GM12801 (cell line): ENCODE measurements around the gene NUP93.

ENCODE experiments used
- TF ChIP-seq, protein P1 (sequence below): IDR thresholded peaks from one replicate; pipeline ENCODE4 v1.5.1; 2011; ENCODE audit warnings: control low read depth; ENCODE audit not compliant: insufficient read length; ENCODE audit errors: extremely low read depth

NUP93 gene

DNA sequence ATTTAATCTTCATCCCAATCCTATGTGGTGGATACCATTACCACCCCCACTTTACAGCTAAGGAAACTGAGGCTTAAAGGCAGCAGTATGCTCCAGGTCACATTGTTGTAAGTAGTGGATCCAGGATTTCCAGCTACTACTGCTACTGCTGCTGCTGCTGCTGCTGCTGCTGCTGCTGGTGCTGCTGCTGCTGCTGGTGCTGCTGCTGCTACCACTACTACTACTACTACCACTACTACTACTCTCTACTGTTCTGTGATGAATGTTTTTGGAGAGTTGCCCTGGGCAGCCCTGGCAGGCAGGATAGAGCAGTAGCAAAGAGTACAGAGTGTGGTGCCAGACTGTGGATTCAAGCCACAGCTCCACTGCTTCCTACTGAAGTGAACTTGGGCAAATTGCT lies 85.8 kb downstream of the NUP93 start:
- TF ChIP-seq, protein P1, sequence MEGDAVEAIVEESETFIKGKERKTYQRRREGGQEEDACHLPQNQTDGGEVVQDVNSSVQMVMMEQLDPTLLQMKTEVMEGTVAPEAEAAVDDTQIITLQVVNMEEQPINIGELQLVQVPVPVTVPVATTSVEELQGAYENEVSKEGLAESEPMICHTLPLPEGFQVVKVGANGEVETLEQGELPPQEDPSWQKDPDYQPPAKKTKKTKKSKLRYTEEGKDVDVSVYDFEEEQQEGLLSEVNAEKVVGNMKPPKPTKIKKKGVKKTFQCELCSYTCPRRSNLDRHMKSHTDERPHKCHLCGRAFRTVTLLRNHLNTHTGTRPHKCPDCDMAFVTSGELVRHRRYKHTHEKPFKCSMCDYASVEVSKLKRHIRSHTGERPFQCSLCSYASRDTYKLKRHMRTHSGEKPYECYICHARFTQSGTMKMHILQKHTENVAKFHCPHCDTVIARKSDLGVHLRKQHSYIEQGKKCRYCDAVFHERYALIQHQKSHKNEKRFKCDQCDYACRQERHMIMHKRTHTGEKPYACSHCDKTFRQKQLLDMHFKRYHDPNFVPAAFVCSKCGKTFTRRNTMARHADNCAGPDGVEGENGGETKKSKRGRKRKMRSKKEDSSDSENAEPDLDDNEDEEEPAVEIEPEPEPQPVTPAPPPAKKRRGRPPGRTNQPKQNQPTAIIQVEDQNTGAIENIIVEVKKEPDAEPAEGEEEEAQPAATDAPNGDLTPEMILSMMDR = no peak

DNA sequence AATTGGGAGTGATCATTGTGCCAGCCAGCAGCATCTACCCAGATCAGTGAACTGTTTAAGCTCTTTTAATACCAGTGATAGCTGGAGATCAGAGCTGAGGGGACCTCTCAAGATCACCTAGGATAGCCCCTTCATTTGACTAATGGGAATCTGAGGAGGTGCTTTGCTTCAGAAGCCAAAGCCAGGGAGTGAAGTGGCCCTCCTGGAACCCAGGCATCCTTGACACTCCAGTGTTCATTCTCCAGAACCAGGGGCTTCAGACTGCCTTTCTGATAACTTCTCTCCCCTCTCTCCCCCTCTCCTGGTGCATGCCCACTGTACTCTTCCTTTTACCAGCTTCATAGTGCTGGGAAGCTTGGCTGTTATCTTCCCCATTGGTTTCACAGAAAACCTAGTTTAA lies 87.1 kb downstream of the NUP93 start:
- TF ChIP-seq, protein P1 = no peak

DNA sequence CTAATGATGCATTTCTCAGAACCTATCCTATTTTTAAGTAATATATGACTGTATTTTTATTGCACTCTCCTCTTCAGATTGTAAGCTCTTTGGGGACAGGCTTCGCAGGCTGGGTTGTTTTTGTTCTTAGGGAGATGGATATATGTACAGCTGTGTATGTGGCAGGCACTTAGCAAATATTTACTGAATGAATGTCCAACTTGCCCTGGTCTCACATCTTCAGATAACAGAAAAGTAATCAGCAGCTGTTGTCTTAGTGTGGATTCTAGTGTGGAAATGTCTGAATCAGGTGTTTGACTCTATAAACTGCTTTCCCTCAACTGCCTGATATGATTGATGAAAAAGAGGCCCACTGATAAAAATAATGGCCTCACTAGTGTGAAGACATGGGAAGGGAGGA lies 88.0 kb downstream of the NUP93 start:
- TF ChIP-seq, protein P1 = no peak

DNA sequence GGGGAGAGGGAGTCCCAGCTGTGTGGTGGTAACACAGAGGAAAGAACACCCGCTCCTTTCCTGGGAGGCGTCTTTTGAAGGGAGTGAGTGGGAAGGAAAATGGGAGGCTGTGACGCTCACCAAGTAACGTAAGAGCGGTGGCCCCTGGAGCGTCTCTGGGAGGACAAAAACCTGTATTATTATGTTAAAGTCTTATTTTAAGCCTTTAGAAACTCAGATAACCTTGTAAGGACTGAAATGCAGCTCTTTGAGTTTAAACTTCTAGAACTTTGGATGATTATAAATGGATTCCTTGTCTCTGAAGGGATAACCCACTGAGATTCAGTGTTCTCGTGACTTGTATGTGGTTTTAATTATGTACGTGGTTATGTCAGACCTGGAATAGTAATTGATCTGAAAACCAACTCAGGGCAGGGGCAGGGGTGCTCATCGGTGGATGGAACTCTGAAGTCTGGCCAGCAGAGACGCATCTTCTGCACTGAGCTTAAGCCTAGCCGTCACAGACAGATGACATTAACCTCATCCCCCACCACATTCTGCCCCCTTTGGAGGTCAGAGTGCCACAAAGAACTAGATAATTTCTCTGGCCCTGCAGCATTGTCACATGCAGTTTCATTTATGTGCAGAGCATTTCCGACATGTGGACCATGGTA lies 93.3 kb downstream of the NUP93 start:
- TF ChIP-seq, protein P1 = no peak

DNA sequence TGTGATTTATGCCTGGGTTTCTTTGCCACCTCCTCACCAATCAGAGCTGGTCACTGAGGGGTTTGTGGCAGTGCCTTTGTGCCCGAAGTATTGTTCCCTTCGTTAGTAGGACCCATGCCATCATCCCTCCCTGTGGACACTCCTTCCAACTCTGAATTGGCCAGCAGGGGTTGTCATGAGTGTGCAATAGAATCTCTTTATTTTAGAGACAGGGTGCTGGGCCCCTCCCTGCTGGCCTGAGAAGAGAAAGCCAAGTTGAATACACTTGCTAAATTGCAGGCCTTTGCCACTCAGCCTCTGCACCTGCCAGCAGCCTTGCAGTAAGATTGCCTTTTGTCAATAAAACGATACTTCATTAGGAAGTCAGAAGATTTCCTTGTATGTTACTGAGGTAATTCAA lies 94.4 kb downstream of the NUP93 start:
- TF ChIP-seq, protein P1 = no peak

DNA sequence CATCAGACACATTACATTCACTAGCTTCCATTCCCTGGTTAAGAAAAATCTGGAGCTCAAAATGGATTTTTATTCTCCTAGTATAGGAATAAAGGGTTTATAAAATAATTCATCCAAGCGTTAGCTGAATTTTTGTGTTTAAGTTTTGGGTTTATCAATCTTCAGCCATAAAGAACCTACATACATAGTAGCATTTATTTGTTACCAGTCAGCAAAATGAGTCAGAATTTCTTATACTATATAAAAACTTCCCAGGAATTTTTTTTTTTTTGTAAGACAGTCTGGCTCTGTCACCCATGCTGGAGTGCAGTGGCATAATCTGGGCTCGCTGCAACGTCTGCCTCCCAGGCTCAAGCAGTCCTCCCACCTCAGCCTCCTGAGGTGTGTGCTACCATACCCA lies 94.9 kb downstream of the NUP93 start:
- TF ChIP-seq, protein P1 = no peak

DNA sequence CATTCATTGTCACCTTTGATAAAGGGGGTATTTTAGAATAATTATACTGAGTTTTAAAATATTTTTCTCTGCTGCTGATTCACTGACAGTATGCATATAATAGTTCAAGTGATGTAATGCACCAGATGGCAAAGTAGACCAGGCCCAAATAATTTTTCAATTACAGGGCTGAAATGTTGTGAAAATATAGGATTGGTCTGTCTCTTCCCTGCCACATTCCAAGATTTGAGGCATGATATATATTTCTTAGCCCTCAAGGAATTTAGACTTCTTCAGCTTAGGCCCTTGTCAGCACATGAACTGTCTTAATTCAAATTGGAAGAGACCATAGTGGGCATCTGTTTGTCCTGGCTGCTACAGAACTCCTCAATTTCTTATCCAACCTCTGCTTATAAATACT lies 95.9 kb downstream of the NUP93 start:
- TF ChIP-seq, protein P1 = no peak
